ENCODE measurements around the gene CDC42.
A peak's percentile ranks its signal among the peaks of the same experiment; 100 is the strongest.
"Not testable (repeated sequence)": the region's sequence is repeated elsewhere in the genome, so short reads cannot be mapped to it uniquely, and the experiment has no call there.

Gene CDC42
- total RNA-seq, result 61.3 to 183 reads per million in 2 donors

- peak; percentile 97 for DNase-seq
Observed at GRCh38 chr1:22052115-22053016, at the start of gene CDC42. Gene CDC42, plus strand, starts transcription at chr1:22052709. Its CDS starts 25,770 bp downstream, at chr1:22078479.

- DNase-seq, result not testable (repeated sequence)
Observed at GRCh38 chr1:22002875-22003274, 49.6 kb upstream of the CDC42 start.

GRCh38 chr1:22003959-22004358, 48.5 kb upstream of the CDC42 start:
- not testable (repeated sequence) for DNase-seq

- DNase-seq, result not testable (repeated sequence)
Observed at GRCh38 chr1:22005261-22006149, 47.0 kb upstream of the CDC42 start.

GRCh38 chr1:22006736-22007135, 45.8 kb upstream of the CDC42 start:
- DNase-seq, result not testable (repeated sequence)

GRCh38 chr1:22007262-22007661, 45.2 kb upstream of the CDC42 start:
- DNase-seq, result not testable (repeated sequence)

- not testable (repeated sequence) for DNase-seq
Observed at GRCh38 chr1:22009566-22009965, 42.9 kb upstream of the CDC42 start.

GRCh38 chr1:22012752-22013151, 39.8 kb upstream of the CDC42 start:
- DNase-seq, result not testable (repeated sequence)

- DNase-seq, result not testable (repeated sequence)
Observed at GRCh38 chr1:22014575-22015206, 37.8 kb upstream of the CDC42 start.

- DNase-seq, result peak; percentile 15
Observed at GRCh38 chr1:22018583-22019559, 33.6 kb upstream of the CDC42 start.

GRCh38 chr1:22021061-22021460, 31.4 kb upstream of the CDC42 start:
- DNase-seq, result no peak

- peak; percentile 67 for DNase-seq
Observed at GRCh38 chr1:22024485-22025367, 27.8 kb upstream of the CDC42 start.

- DNase-seq, result peak; percentile 77
Observed at GRCh38 chr1:22025368-22026155, 26.9 kb upstream of the CDC42 start.

- DNase-seq, result no peak
Observed at GRCh38 chr1:22026924-22027289, 25.6 kb upstream of the CDC42 start.

GRCh38 chr1:22030057-22030456, 22.5 kb upstream of the CDC42 start:
- DNase-seq, result no peak

- no peak for DNase-seq
Observed at GRCh38 chr1:22030473-22030872, 22.0 kb upstream of the CDC42 start.

- DNase-seq, result no peak
Observed at GRCh38 chr1:22031214-22031962, 21.1 kb upstream of the CDC42 start.

- DNase-seq, result not testable (repeated sequence)
Observed at GRCh38 chr1:22034834-22035233, 17.7 kb upstream of the CDC42 start.

- no peak for DNase-seq
Observed at GRCh38 chr1:22037520-22037919, 15.0 kb upstream of the CDC42 start.

Data from T-helper 9 cell (primary cell).